Stimulated activated CD4-positive, alpha-beta T cell treated with anti-CD3 and anti-CD28 coated beads, TNF-alpha, amount 100 ng/mL, for 48 hours (primary cell): ENCODE results near the gene CEP120.
A peak's percentile ranks its signal among the peaks of the same experiment; 100 is the strongest.
"Not testable (repeated sequence)": the region's sequence is repeated elsewhere in the genome, so short reads cannot be mapped to it uniquely, and the experiment has no call there.

Source experiments
- DNase-seq, 3 donors: peaks; one replicate each; pipeline ENCODE4 v3.0.0-alpha.2; 2020; ENCODE audit warnings: low read depth in 3 of 3

CEP120 gene

GRCh38 chr5:123423278-123424149 lies at the start of gene CEP120:
Gene CEP120 (minus strand): TSS chr5:123423403. CDS start chr5:123422998, 405 bp downstream.
- DNase-seq, result peak; percentile 88 to 96 (median 90)

GRCh38 chr5:123472150-123472924 lies 49.1 kb upstream of the CEP120 start:
- DNase-seq, result no peak

- DNase-seq, result no peak
Observed at GRCh38 chr5:123471385-123471784, 48.2 kb upstream of the CEP120 start.

GRCh38 chr5:123466839-123467238 lies 43.6 kb upstream of the CEP120 start:
- DNase-seq, result not testable (repeated sequence)

GRCh38 chr5:123460296-123460729 lies 37.1 kb upstream of the CEP120 start:
- no peak for DNase-seq

GRCh38 chr5:123458994-123459393 lies 35.8 kb upstream of the CEP120 start:
- not testable (repeated sequence) for DNase-seq

GRCh38 chr5:123456242-123456641 lies 33.0 kb upstream of the CEP120 start:
- no peak for DNase-seq

GRCh38 chr5:123455640-123456039 lies 32.4 kb upstream of the CEP120 start:
- no peak for DNase-seq

GRCh38 chr5:123455095-123455494 lies 31.9 kb upstream of the CEP120 start:
- no peak for DNase-seq

- no peak for DNase-seq
Observed at GRCh38 chr5:123454259-123454911, 31.2 kb upstream of the CEP120 start.

- DNase-seq, result no peak
Observed at GRCh38 chr5:123452401-123452800, 29.2 kb upstream of the CEP120 start.

GRCh38 chr5:123451047-123451446 lies 27.8 kb upstream of the CEP120 start:
- no peak for DNase-seq

- DNase-seq, result no peak
Observed at GRCh38 chr5:123450640-123451039, 27.4 kb upstream of the CEP120 start.

- no peak for DNase-seq
Observed at GRCh38 chr5:123450114-123450513, 26.9 kb upstream of the CEP120 start.

GRCh38 chr5:123449424-123449974 lies 26.3 kb upstream of the CEP120 start:
- no peak for DNase-seq

GRCh38 chr5:123448743-123449142 lies 25.5 kb upstream of the CEP120 start:
- no peak for DNase-seq

GRCh38 chr5:123448017-123448617 lies 24.9 kb upstream of the CEP120 start:
- peak in 1 of 3 donors; percentile 18 for DNase-seq

GRCh38 chr5:123444016-123444415 lies 20.8 kb upstream of the CEP120 start:
- no peak for DNase-seq

- peak in 1 of 3 donors; percentile 49 for DNase-seq
Observed at GRCh38 chr5:123441408-123441807, 18.2 kb upstream of the CEP120 start.

GRCh38 chr5:123440456-123441181 lies 17.4 kb upstream of the CEP120 start:
- no peak for DNase-seq

- DNase-seq, result no peak
Observed at GRCh38 chr5:123439709-123440108, 16.5 kb upstream of the CEP120 start.
